ENCODE results near the gene KRTAP5-7. TPM values are rescaled to one million over a fixed set of nuclear protein-coding genes. Genes with fewer than 3 reads are reported as not detected.

The KRTAP5-7 gene
- total RNA-seq, 1 donor from 2014 or later: not detected

DNA sequence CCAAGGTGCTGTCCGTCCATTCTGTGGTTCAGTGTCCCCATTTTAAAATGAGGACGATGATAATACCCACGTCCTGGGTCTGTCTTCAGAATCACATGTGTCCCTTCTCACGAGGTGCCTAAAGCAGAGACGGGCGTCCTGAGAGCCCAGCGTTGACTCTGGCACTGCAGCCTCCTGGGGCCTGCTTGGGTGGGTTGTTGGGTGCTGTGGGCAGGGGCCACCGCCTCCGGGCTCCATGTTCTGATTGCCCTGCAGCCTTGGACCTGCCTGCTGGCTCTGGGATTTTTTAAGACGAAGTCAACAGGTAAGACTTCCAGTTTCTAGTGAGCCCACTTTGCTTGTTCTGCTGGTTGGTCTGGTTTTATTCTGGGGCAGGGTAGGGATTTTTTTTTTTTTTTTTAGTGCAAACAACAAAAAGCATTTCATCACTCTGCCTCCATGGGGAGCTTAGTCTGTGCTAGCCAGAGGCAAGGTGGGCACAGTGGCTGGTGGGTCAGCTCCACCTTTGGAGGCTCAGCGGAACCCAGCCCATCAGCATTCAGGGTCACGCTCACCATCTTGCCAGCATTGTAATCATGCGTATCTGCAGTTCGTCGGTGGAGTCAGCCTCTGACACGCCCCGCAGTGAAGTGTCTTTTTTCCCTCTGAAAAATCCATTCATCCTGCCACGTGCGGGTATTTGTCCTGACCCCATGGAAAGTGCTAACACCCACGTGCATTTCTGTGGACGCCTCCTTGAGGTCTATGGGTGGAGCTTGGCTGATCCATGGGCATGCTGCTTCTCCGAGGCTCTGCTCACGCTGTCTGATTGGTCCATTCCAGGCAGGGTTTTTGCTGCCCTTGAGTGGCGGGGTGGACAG lies 45.7 kb upstream of the KRTAP5-7 start:
- Histone ChIP-seq H3K4me1 (peaks cover 7% of the 10 kb centered on the region), H4K20me1 (ENCODE audit: low read depth) (no peaks in the 10 kb centered on the region), H3K9me3 (ENCODE audit: low read depth) (no peaks in the 10 kb centered on the region), H3K79me2 (ENCODE audit: low read depth) (no peaks in the 10 kb centered on the region), H3K27me3 (no peaks in the 10 kb centered on the region), H2AFZ (replicated peaks) (no peak overlapping the region), H3K4me3 (no peak overlapping the region), H3K36me3 (no peaks in the 10 kb centered on the region), H3K4me2 (no peak overlapping the region), H3K9ac (no peak overlapping the region), H3F3A (ENCODE audit: low read depth) (no peaks in the 10 kb centered on the region), H3K27ac (no peak overlapping the region)
- H3K27me3 Mint-ChIP-seq (ENCODE audit: insufficient read depth, low read depth): peaks cover 3% of the 10 kb centered on the region
- TF ChIP-seq EZH2phosphoT487 (IDR thresholded peaks at IDR 0.05): no peak
- TF ChIP-seq, protein P1, sequence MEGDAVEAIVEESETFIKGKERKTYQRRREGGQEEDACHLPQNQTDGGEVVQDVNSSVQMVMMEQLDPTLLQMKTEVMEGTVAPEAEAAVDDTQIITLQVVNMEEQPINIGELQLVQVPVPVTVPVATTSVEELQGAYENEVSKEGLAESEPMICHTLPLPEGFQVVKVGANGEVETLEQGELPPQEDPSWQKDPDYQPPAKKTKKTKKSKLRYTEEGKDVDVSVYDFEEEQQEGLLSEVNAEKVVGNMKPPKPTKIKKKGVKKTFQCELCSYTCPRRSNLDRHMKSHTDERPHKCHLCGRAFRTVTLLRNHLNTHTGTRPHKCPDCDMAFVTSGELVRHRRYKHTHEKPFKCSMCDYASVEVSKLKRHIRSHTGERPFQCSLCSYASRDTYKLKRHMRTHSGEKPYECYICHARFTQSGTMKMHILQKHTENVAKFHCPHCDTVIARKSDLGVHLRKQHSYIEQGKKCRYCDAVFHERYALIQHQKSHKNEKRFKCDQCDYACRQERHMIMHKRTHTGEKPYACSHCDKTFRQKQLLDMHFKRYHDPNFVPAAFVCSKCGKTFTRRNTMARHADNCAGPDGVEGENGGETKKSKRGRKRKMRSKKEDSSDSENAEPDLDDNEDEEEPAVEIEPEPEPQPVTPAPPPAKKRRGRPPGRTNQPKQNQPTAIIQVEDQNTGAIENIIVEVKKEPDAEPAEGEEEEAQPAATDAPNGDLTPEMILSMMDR (IDR thresholded peaks at IDR 0.05): no peak
- TF ChIP-seq EZH2 (IDR thresholded peaks at IDR 0.05): no peak
- no peak overlapping the region for H3K4me3 Mint-ChIP-seq
- H3K36me3 Mint-ChIP-seq: peaks cover 32% of the 10 kb centered on the region
- no peak overlapping the region for H3K27ac Mint-ChIP-seq
- H3K4me1 Mint-ChIP-seq: peaks cover 14% of the 10 kb centered on the region
- DNase-seq (ENCODE audit: low spot score): no peak
- no peaks in the 10 kb centered on the region for H3K9me3 Mint-ChIP-seq

DNA sequence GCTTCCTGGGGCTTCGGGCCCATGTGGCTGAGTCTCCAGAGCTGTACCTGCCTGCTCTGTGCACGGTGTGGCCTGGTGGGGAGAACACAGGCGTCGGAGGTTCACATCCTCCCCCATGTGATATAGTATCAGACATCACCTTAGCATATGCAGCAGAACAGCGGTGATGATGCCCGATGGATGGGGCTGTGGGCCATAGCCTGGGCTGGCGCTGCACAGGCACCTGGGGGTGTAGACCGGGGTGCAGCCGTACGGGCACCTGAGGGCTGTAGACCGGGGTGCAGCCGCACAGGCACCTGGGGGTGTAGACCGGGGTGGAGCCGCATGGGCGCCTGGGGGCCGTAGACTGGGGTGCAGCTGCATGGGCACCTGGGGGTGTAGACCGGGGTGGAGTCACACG lies 44.9 kb upstream of the KRTAP5-7 start:
- H3K4me2 ChIP-seq: no peak overlapping the region
- H3K36me3 Mint-ChIP-seq: peaks cover 31% of the 10 kb centered on the region
- no peak overlapping the region for H3K27ac Mint-ChIP-seq
- no peaks in the 10 kb centered on the region for H3K9me3 Mint-ChIP-seq
- H3K4me1 ChIP-seq: peaks cover 7% of the 10 kb centered on the region
- H2AFZ ChIP-seq (replicated peaks): no peak overlapping the region
- H3K4me3 ChIP-seq: no peak overlapping the region
- H3K9me3 ChIP-seq (ENCODE audit: low read depth): no peaks in the 10 kb centered on the region
- DNase-seq (ENCODE audit: low spot score): no peak
- H3K27ac ChIP-seq: no peak overlapping the region
- H3K27me3 ChIP-seq: no peaks in the 10 kb centered on the region
- no peaks in the 10 kb centered on the region for H3K79me2 ChIP-seq (ENCODE audit: low read depth)
- TF ChIP-seq, protein P1 (IDR thresholded peaks at IDR 0.05): no peak
- no peak for TF ChIP-seq EZH2phosphoT487 (IDR thresholded peaks at IDR 0.05)
- TF ChIP-seq EZH2 (IDR thresholded peaks at IDR 0.05): no peak
- no peaks in the 10 kb centered on the region for H3K36me3 ChIP-seq
- no peaks in the 10 kb centered on the region for H3F3A ChIP-seq (ENCODE audit: low read depth)
- no peak overlapping the region for H3K4me3 Mint-ChIP-seq
- no peaks in the 10 kb centered on the region for H4K20me1 ChIP-seq (ENCODE audit: low read depth)
- no peak overlapping the region for H3K9ac ChIP-seq
- H3K4me1 Mint-ChIP-seq: peaks cover 8% of the 10 kb centered on the region
- H3K27me3 Mint-ChIP-seq (ENCODE audit: insufficient read depth, low read depth): peaks cover 2% of the 10 kb centered on the region

DNA sequence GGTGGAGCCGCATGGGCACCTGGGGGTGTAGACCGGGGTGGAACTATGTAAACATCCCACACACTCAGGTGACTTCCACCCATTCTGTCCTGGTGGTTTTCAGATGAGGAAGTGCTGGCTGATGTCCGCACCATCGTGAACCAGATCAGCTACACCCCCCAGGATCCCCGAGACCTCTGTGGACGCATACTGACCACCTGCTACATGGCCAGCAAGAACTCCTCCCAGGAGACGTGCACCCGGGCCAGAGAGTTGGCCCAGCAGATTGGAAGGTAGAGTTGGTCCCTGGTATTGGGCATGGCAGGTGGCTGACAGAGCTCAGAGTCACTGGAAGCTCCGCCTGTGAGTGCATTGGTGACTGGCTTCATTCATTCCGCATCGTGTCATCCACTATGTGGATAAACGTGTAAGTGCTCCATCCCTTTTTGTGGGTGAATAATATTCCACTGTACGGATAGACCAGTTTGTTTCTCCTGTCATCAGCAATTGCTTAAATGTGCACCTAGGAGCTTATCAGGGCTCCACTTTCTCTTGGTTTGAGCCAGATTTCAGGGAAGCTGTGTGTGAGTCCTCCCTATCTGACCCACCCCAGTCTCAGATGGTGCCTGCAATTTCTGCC lies 44.2 kb upstream of the KRTAP5-7 start:
- Histone ChIP-seq H4K20me1 (ENCODE audit: low read depth) (no peaks in the 10 kb centered on the region), H3K36me3 (no peaks in the 10 kb centered on the region), H3K4me1 (peaks cover under 1% of the 10 kb centered on the region), H3K4me3 (no peak overlapping the region), H2AFZ (replicated peaks) (no peak overlapping the region), H3K4me2 (no peak overlapping the region), H3K9me3 (ENCODE audit: low read depth) (no peaks in the 10 kb centered on the region), H3K27me3 (no peaks in the 10 kb centered on the region), H3K9ac (no peak overlapping the region), H3F3A (ENCODE audit: low read depth) (no peaks in the 10 kb centered on the region), H3K27ac (no peak overlapping the region), H3K79me2 (ENCODE audit: low read depth) (no peaks in the 10 kb centered on the region)
- Mint-ChIP-seq H3K36me3 (peaks cover 27% of the 10 kb centered on the region), H3K27ac (no peak overlapping the region), H3K4me1 (peaks cover 4% of the 10 kb centered on the region), H3K27me3 (ENCODE audit: insufficient read depth, low read depth) (peaks cover 2% of the 10 kb centered on the region), H3K4me3 (no peak overlapping the region), H3K9me3 (no peaks in the 10 kb centered on the region)
- DNase-seq (ENCODE audit: low spot score): no peak
- TF ChIP-seq EZH2phosphoT487 (IDR thresholded peaks at IDR 0.05): no peak
- TF ChIP-seq, protein P1 (IDR thresholded peaks at IDR 0.05): no peak
- TF ChIP-seq EZH2 (IDR thresholded peaks at IDR 0.05): no peak
